Astrocyte of the spinal cord (primary cell): ENCODE data around the gene ZNF688.
A peak's percentile ranks its signal among the peaks of the same experiment; 100 is the strongest.

Source experiments
- DNase-seq: peaks from one replicate; pipeline ENCODE4 v3.0.0; 2011; ENCODE audit warnings: low read depth, low spot score
- H3K4me3 ChIP-seq: 2 replicates; pipeline ENCODE4 v1.5.1; 2011; ENCODE audit warnings: low read depth, mild to moderate bottlenecking, low read length, moderate library complexity
- in situ Hi-C: cut with HindIII; loops from 2 replicates; pipeline ENCODE4 v1.10.0; 2017; ENCODE audit warnings: low sequenced_read_pairs
- TF ChIP-seq, protein P1 (sequence below): IDR thresholded peaks from 2 replicates; pipeline ENCODE4 v1.5.1; 2012; ENCODE audit warnings: low read depth, mild to moderate bottlenecking, low read length, inconsistent platforms

Gene ZNF688

DNA sequence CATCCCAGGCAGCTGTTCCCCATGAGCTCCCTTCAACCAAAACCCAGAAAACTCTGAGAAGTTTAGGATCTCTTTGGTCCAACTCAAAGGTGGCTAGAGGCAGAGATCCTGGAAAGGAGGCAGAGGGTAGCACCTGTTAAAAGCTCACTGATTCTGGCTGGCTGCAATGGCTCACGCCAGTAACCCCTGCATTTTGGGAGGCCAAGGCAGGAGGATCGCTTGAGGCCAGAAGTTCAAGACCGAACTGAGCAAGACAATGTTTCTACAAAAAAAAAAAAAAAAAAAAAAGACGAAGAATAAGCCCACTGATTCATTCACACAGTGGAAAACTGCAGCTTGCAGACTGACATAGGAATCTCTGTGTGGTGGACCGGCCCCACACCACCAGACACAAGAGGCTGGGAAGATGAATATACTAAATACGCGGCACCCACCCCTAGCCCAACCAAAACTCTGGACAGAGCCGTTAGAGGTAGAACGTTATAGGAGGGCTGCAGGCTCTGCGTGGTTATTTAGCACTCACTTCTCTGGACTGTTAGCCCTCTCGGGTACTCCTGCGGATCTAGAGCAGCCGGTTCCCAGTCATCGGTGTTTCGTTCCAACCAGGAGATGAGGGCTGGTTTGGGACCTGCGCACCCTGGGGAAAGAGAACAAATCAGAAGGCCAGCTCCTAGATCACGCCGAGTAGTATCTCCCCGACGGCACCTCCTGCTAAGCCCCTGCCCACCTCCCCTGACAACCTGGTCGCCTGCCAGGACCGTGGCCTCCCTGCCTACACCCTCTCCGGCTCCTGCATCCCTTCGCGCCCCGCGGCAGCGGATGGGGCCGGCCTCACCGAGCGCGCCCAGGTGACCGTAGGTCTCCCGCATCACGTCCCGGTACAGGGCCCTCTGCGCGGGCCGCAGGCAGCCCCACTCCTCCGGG is 37.8 kb upstream of the ZNF688 start:
- peak overlapping the region; percentile 88 for H3K4me3 ChIP-seq
- TF ChIP-seq, protein P1, sequence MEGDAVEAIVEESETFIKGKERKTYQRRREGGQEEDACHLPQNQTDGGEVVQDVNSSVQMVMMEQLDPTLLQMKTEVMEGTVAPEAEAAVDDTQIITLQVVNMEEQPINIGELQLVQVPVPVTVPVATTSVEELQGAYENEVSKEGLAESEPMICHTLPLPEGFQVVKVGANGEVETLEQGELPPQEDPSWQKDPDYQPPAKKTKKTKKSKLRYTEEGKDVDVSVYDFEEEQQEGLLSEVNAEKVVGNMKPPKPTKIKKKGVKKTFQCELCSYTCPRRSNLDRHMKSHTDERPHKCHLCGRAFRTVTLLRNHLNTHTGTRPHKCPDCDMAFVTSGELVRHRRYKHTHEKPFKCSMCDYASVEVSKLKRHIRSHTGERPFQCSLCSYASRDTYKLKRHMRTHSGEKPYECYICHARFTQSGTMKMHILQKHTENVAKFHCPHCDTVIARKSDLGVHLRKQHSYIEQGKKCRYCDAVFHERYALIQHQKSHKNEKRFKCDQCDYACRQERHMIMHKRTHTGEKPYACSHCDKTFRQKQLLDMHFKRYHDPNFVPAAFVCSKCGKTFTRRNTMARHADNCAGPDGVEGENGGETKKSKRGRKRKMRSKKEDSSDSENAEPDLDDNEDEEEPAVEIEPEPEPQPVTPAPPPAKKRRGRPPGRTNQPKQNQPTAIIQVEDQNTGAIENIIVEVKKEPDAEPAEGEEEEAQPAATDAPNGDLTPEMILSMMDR, result no peak
- DNase-seq, result peak; percentile 44
- in situ Hi-C loops, result no loop called here

DNA sequence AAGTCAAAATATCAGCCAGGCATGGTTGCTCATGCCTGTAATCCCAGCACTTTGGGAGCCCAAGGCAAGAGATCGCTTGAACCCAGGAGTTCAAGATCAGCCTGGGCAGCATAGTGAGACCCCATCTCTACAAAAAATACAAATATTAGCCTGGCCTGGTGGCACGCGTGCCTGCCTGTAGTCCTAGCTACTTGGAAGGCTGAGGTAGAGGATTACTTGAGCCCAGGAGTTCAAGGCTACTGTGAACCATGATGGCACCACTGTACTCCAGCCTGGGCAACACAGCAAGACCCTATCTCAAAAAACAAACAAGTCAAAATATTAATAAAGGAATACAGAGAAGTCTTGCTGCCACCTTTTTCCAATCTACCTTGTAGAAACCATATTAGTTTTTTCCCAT is 34.5 kb upstream of the ZNF688 start:
- no peak overlapping the region for H3K4me3 ChIP-seq
- in situ Hi-C loops, result no loop called here
- DNase-seq, result no peak
- TF ChIP-seq, protein P1, result no peak

DNA sequence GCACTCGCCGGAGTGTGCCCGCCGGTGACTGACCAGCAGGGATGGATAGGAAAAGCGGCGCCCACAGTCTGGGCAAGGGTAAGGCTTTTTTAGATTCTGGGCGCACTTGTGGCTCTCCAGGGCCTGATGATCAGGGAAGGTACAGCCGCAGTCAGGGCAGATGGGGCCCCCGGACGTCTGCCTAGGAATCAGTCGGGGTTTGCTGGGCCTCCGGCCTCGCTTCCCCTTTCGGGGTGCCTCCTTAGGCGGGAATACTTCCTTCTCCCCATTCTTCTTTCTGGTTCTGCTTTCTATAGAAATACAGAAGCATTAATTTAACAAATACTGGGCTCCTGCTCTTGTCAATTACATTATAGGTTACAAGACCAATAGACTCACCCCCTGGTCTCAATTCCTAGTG is 33.6 kb upstream of the ZNF688 start:
- TF ChIP-seq, protein P1, result no peak
- DNase-seq, result no peak
- in situ Hi-C loops, result no loop called here
- no peak overlapping the region for H3K4me3 ChIP-seq

DNA sequence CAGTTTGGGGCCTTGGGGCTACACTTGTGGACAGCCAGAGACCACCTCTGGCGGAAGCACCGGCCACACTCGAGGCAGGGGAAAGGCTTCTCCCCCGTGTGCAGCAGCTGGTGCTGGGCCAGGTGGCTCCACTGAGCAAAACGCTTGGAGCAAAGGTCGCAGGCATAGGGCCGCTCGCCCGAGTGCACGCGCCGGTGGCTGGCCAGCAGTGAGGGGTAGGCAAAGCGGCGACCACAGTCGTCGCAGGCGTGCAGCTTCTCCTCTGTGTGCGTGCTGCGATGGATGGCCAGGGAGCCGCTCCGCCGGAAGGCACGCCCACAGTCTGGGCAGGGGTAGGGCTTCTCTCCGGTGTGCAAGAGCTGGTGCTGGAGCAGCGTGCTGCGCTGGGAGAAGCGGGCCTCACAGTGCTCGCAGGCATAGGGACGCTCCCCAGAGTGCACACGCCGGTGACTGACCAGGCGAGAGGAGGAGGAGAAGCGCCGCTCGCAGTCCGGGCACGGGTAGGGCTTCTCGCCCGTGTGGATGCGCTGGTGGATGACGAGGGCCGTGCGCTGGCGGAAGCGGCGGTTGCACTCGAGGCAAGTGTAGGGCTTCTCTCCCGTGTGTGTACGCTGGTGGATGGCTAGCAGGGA is 32.9 kb upstream of the ZNF688 start:
- H3K4me3 ChIP-seq, result no peak overlapping the region
- TF ChIP-seq, protein P1, result no peak

DNA sequence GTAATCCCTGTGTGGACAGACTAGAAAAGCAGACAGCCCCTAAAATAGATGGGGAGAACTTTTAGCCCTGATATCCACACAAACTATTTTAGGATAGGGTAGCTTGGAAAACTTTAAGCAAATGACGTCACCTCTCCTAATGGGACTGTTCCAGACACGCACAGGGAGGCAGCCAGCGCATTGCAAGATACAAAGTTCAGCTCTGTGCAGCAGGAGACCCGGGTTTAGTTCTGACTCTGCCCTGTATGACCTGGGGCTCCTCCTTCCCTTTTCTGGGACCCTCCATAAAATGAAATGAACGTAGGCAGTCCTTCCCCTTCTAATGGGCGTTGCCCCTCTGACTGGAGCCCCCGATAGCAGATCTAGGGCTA is 32.4 kb upstream of the ZNF688 start:
- no peak for DNase-seq
- no peak overlapping the region for H3K4me3 ChIP-seq
- in situ Hi-C loops, result no loop called here
- TF ChIP-seq, protein P1, result no peak

More for the DNA sequence above, 32.9 kb upstream of the ZNF688 start:
- in situ Hi-C loops, result no loop called here
- no peak for DNase-seq

DNA sequence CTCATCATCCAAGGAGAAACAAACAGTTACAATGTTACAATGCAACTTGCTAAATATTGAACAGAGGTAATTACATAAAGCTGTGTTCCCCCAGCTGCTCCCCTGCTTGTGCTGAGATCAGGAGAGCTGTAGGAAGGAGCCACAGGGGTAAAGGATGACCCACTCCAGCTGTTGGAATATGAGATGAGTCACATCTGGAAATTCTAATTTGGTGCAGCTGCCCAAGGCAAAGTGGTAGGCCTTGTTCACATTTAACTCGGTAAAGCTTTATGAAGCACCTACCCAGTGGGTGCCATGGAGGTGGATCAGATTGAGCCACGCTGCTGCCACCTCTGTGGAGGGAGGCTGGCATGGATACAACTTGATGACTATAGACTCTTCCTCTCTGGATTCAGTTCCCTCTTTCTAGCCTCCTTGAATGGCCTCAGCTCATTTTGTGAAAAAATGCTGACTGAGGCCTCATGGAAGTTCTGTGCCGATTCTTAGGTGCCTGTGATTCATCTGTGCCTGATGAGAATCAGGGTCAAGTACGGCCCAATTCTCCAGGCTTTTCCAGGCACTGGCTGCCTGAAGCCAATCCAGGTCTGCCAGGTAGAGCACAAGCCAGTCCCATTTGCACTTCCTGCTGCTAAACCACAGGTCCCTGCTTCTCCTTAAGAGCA is 31.2 kb upstream of the ZNF688 start:
- in situ Hi-C loops, result no loop called here
- no peak for DNase-seq
- H3K4me3 ChIP-seq, result no peak overlapping the region
- TF ChIP-seq, protein P1, result no peak
